ENCODE measurements around the gene PDE3B.
"Not testable (repeated sequence)": the region's sequence is repeated elsewhere in the genome, so short reads cannot be mapped to it uniquely, and the experiment has no call there.

The PDE3B gene

GRCh38 chr11:14819596-14819995 lies 176.0 kb downstream of the PDE3B start:
- no peak for DNase-seq

GRCh38 chr11:14821031-14821430 lies 177.4 kb downstream of the PDE3B start:
- no peak for DNase-seq

GRCh38 chr11:14826600-14826999 lies 183.0 kb downstream of the PDE3B start:
- no peak for DNase-seq

GRCh38 chr11:14835496-14836492 lies 192.2 kb downstream of the PDE3B start:
- no peak for DNase-seq

- no peak for DNase-seq
These were observed 198.4 kb downstream of the PDE3B start for GRCh38 chr11:14842002-14842401.

GRCh38 chr11:14852571-14853177 lies 209.1 kb downstream of the PDE3B start:
- no peak for DNase-seq

GRCh38 chr11:14854057-14854456 lies 210.5 kb downstream of the PDE3B start:
- no peak for DNase-seq

GRCh38 chr11:14855890-14856289 lies 212.3 kb downstream of the PDE3B start:
- no peak for DNase-seq

GRCh38 chr11:14857621-14858020 lies 214.0 kb downstream of the PDE3B start:
- DNase-seq, result no peak

- no peak for DNase-seq
These were observed 214.8 kb downstream of the PDE3B start for GRCh38 chr11:14858404-14858803.

- DNase-seq, result no peak
These were observed 216.9 kb downstream of the PDE3B start for GRCh38 chr11:14860511-14860910.

- no peak for DNase-seq
These were observed 218.1 kb downstream of the PDE3B start for GRCh38 chr11:14861680-14862079.

- not testable (repeated sequence) for DNase-seq
These were observed 220.2 kb downstream of the PDE3B start for GRCh38 chr11:14863775-14864174.

GRCh38 chr11:14872032-14872431 lies 228.4 kb downstream of the PDE3B start:
- DNase-seq, result no peak

- DNase-seq, result no peak
These were observed 230.0 kb downstream of the PDE3B start for GRCh38 chr11:14873632-14874031.

GRCh38 chr11:14875163-14875562 lies 231.6 kb downstream of the PDE3B start:
- DNase-seq, result no peak

GRCh38 chr11:14881576-14882193 lies 238.1 kb downstream of the PDE3B start:
- no peak for DNase-seq

GRCh38 chr11:14882196-14882595 lies 238.6 kb downstream of the PDE3B start:
- no peak for DNase-seq

GRCh38 chr11:14883683-14884082 lies 240.1 kb downstream of the PDE3B start:
- DNase-seq, result not testable (repeated sequence)

GRCh38 chr11:14884667-14885273 lies 241.2 kb downstream of the PDE3B start:
- DNase-seq, result no peak

- DNase-seq, result no peak
These were observed 242.9 kb downstream of the PDE3B start for GRCh38 chr11:14886513-14886912.

GRCh38 chr11:14891143-14892035 lies 247.8 kb downstream of the PDE3B start:
- DNase-seq, result peak; percentile 56

Measured in NCI-H2081 treated with DMSO at 0.1 percent for 48 hours (cell line).